ENCODE measurements around the gene ACY1. TPM values are rescaled to one million over a fixed set of nuclear protein-coding genes. Genes with fewer than 3 reads are reported as not detected.

Gene ACY1
- polyA plus RNA-seq, 2 of the 4 experiments (the other 2 are of a cell fraction) = 20.7 to 21.1 TPM

DNA sequence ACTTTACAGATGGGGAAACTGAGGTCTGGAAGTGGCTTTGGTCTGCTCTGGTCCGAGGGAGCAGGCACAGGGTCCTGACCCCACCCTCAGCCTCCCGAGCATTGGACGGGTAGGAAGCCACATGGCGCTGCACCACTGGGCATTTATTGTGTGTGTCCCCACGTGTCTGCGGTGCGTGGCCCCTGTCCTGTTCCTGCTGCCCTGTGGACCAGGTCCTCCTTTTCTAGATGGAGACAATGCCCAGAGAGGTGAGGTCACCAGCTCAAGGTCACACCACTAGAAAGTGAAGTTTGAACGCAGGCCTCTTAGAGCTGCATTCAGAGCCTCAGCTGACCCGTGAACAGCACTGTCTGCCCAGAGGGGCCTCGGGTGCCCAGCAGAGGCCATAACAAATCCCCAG, 46.2 kb downstream of the ACY1 start (continued):
- TF ChIP-seq, protein P1, sequence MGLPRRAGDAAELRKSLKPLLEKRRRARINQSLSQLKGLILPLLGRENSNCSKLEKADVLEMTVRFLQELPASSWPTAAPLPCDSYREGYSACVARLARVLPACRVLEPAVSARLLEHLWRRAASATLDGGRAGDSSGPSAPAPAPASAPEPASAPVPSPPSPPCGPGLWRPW (IDR thresholded peaks at IDR 0.05) = no peak

DNA sequence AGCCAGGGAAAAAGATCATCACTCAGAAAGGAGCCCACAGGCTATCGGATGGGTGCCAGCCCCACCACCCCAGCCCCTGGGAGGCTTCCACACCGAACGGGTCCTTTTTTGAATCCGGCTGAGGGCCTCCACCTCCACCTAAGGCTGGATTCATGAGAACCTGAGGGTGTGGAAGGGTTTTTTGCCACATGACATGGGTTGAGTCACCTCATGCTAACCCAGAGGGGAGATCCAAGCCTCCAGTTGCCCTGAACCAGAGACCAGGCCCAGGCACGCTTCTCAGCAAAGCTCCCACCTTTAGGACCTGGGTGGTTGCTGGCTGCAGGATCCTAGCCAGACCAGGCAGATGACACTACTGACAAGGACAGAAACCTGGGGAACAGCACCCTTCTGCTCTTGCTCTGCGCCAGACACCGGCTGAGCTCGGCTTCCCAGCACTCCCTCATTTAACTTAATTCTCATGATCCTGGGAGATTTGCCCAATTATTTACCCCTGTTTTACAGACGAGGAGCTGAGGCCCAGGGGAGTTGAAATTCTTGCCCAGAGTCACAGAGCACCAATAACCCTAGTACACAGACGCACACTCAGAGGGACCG, 47.5 kb downstream of the ACY1 start:
- no peak for ATAC-seq
- POLR2A ChIA-PET = no interaction called here
- 86% methylated on average over 7 of the region's 11 CpGs for WGBS (ENCODE audit: missing lambda C conversion rate)

DNA sequence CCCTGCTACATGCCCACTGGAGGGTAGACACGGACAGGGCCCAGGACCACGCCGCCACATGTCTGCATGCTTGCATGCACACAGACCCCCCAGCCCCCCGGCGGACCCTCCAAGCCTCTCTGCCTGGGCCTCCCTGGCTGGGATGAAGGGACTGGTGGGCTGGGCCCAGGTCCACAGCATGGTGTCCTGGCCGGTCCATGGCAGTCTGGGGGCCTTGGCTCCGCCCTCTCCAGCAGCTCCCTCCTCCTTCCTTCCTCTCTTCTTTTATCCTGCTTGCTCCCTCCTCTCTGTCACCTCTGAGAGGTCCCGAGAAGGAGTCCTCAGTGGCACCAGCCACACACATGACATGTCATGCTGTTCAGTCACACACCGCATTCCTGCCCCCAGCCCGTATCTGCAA, 48.6 kb downstream of the ACY1 start:
- DNase-seq (ENCODE audit: low read depth in 1 of 2, low spot score in 1 of 2) = no peak
- ATAC-seq = no peak
- CTCF ChIA-PET = interaction anchor here (0.5 to 2.1 kb wide), 5 partner anchors 21 to 113 kb away, joined by 3 to 5 read pairs (median 3); partner anchors contain the start of gene RPL29
- H3K9me3 ChIP-seq = no peaks in the 10 kb centered on the region
- POLR2A ChIA-PET = no interaction called here
- TF ChIP-seq MYC (IDR thresholded peaks at IDR 0.05; ENCODE audit: borderline replicate concordance, low read length) (no peak), NFE2L2 (conservative IDR thresholded peaks at IDR 0.05; ENCODE audit: low read length) (no peak), GATA3 (IDR thresholded peaks at IDR 0.05; ENCODE audit: borderline replicate concordance) (no peak)
- TF ChIP-seq, protein P2, sequence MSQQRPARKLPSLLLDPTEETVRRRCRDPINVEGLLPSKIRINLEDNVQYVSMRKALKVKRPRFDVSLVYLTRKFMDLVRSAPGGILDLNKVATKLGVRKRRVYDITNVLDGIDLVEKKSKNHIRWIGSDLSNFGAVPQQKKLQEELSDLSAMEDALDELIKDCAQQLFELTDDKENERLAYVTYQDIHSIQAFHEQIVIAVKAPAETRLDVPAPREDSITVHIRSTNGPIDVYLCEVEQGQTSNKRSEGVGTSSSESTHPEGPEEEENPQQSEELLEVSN (IDR thresholded peaks at IDR 0.05; ENCODE audit: borderline replicate concordance, low read depth) = no peak
- H3K4me3 ChIP-seq = no peak overlapping the region
- WGBS (ENCODE audit: missing lambda C conversion rate) = 77% methylated on average over 6 of the region's 10 CpGs
- no peak for FAIRE-seq
- no peaks in the 10 kb centered on the region for H3K4me1 ChIP-seq
- no peak overlapping the region for H3K27ac ChIP-seq
- H3K4me2 ChIP-seq = no peak overlapping the region

More for the DNA sequence above, 47.5 kb downstream of the ACY1 start:
- Histone ChIP-seq H3K4me3 (no peak overlapping the region), H3K4me2 (no peak overlapping the region), H3K9me3 (no peaks in the 10 kb centered on the region), H3K4me1 (no peaks in the 10 kb centered on the region), H3K27ac (no peak overlapping the region)
- CTCF ChIA-PET = interaction anchor here (0.5 to 1.6 kb wide), 3 partner anchors 26 to 35 kb away, joined by 3 to 5 read pairs (median 3); no protein-coding TSS in a partner anchor
- TF ChIP-seq KDM1A (IDR thresholded peaks at IDR 0.05; ENCODE audit: low read depth) = no peak
- no peak for TF ChIP-seq RNF2 (IDR thresholded peaks at IDR 0.05; ENCODE audit: borderline replicate concordance, low read depth)
- no peak for TF ChIP-seq JUNB (IDR thresholded peaks at IDR 0.05)
- no peak for TF ChIP-seq RARB (CRISPR knock-in tag; IDR thresholded peaks at IDR 0.05)
- no peak for TF ChIP-seq TFCP2L1 (CRISPR knock-in tag; IDR thresholded peaks at IDR 0.05)
- no peak for TF ChIP-seq CBX2 (IDR thresholded peaks at IDR 0.05; ENCODE audit: borderline replicate concordance, low read depth)
- TF ChIP-seq GATA3 (IDR thresholded peaks at IDR 0.05; ENCODE audit: borderline replicate concordance) = no peak
- TF ChIP-seq, protein P3, sequence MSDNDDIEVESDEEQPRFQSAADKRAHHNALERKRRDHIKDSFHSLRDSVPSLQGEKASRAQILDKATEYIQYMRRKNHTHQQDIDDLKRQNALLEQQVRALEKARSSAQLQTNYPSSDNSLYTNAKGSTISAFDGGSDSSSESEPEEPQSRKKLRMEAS (IDR thresholded peaks at IDR 0.05) = no peak
- TF ChIP-seq POLR2A (IDR thresholded peaks at IDR 0.05; ENCODE audit: low read length) = no peak
- TF ChIP-seq RCOR1 (IDR thresholded peaks at IDR 0.05; ENCODE audit: low read depth, low read length) = no peak
- TF ChIP-seq HDAC2 (IDR thresholded peaks at IDR 0.05) = no peak
- TF ChIP-seq ZSCAN20 (CRISPR knock-in tag; IDR thresholded peaks at IDR 0.05) = no peak
- no peak for TF ChIP-seq POLR2AphosphoS2 (conservative IDR thresholded peaks at IDR 0.05; ENCODE audit: low read length)
- TF ChIP-seq NR3C1 (IDR thresholded peaks at IDR 0.05) = no peak
- TF ChIP-seq EHF (CRISPR knock-in tag; IDR thresholded peaks at IDR 0.05) = no peak
- TF ChIP-seq RAD21 (conservative IDR thresholded peaks at IDR 0.05 in 1 of 2, IDR thresholded peaks at IDR 0.05 in 1 of 2) = no peak
- TF ChIP-seq HOXA7 (CRISPR knock-in tag; IDR thresholded peaks at IDR 0.05) = no peak
- TF ChIP-seq NFE2L2 (conservative IDR thresholded peaks at IDR 0.05; ENCODE audit: low read length) = no peak
- DNase-seq (ENCODE audit: low read depth in 1 of 2, low spot score in 1 of 2) (no peak), FAIRE-seq (no peak)

DNA sequence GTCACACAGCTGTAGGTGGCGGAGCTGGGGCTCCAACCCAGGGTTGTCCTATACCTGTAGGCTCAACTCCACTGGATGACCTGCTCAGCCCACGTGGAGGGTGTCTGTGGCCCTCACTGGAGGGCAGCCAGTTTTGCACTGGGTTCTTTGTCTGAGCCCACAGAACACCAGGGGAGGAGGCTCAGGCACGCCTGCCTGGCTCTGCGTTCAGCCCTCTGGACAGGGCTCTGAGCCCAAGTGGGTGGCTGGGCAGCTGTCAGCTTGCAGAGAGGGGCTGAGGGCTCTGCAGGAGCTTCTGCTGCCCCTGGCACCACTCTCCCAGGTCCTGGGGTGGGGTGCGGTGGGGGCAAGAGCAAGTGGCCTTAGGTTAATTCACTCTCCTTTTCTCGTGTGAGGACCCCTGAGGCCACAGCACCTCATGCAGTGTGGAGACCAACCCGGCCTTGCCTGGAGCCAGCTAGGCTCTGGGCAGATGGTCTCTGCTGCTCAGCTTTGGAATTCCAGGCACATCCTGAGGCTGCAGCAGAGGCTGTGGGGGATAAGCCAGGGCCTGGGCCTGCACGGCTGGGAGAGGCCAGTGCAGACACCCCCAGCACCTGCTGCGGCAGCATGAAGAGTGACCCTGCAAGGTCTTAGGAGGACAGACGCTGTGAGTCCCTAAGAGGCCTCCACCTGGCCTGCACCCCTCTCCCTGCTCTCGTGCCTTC, 49.5 kb downstream of the ACY1 start:
- H3K9me3 ChIP-seq = no peaks in the 10 kb centered on the region
- no peak for DNase-seq (ENCODE audit: low read depth in 1 of 2, low spot score in 1 of 2)
- CTCF ChIA-PET = interaction anchor here (1.0 to 2.1 kb wide), 4 partner anchors 20 to 112 kb away, joined by 3 to 5 read pairs (median 4); no protein-coding TSS in a partner anchor
- TF ChIP-seq FOSB (CRISPR knock-in tag; IDR thresholded peaks at IDR 0.05) (no peak), SMC3 (IDR thresholded peaks at IDR 0.05) (no peak), ZFP36 (IDR thresholded peaks at IDR 0.05; ENCODE audit: borderline replicate concordance, partially characterized antibody) (no peak), PHF8 (IDR thresholded peaks at IDR 0.05; ENCODE audit: borderline replicate concordance, low read depth) (no peak), ESRRA (IDR thresholded peaks at IDR 0.05; ENCODE audit: borderline replicate concordance, low read length) (no peak), HEYL (CRISPR knock-in tag; IDR thresholded peaks at IDR 0.05) (no peak), JUNB (IDR thresholded peaks at IDR 0.05) (no peak), NR3C1 (IDR thresholded peaks at IDR 0.05) (no peak), HOXB13 (CRISPR knock-in tag; IDR thresholded peaks at IDR 0.05; ENCODE audit: low read depth) (no peak), ZC3H11A (IDR thresholded peaks at IDR 0.05) (no peak), NPAS2 (CRISPR knock-in tag; IDR thresholded peaks at IDR 0.05; ENCODE audit: borderline replicate concordance) (no peak)
- TF ChIP-seq, protein P3 (IDR thresholded peaks at IDR 0.05) = no peak

More for the DNA sequence above, 49.5 kb downstream of the ACY1 start:
- ATAC-seq = no peak
- Histone ChIP-seq H3K4me1 (no peaks in the 10 kb centered on the region), H3K4me3 (no peak overlapping the region), H3K4me2 (no peak overlapping the region), H3K27ac (no peak overlapping the region)
- POLR2A ChIA-PET = no interaction called here
- FAIRE-seq = no peak
- 63% methylated on average over 3 of the region's 11 CpGs for WGBS (ENCODE audit: missing lambda C conversion rate)

Measured in A549 (cell line).